HEK293 (cell line): ENCODE measurements around the gene PRMT2.

Experiments used
- CTCF ChIA-PET: fragments of 350-600 bp; formaldehyde crosslinking; extraction: SDS; loops from one replicate; lab custom pipeline; 2021; ENCODE audit warnings: antibody characterized with exemption; lab: Yijun Ruan, JAX
- POLR2A ChIA-PET: fragments of 300-600 bp; formaldehyde crosslinking; extraction: SDS; loops from one replicate; lab custom pipeline; 2020; ENCODE audit warnings: antibody characterized with exemption, inconsistent platforms; lab: Yijun Ruan, JAX
- H3K27ac ChIP-seq: fragments of 200-500 bp; sonication (Bioruptor generic); 2 replicates; pipeline ENCODE4 v1.5.1; 2014; ENCODE audit warnings: low read depth, low read length, control low read depth, inconsistent platforms; ENCODE audit errors: extremely low read depth
- H3K36me3 ChIP-seq, 2 experiments: fragments of 200-500 bp in 1 of 2; sonication (Bioruptor generic) in 1 of 2; 1 replicate in 1 of 2; 2 replicates in 1 of 2; pipeline ENCODE4 v1.5.1; 2014 to 2017; ENCODE audit warnings: inconsistent platforms in 2 of 2, low read length in 2 of 2; ENCODE audit not compliant: control insufficient read depth in 2 of 2, insufficient read depth in 1 of 2
- H3K4me1 ChIP-seq: fragments of 200-500 bp; sonication (Bioruptor generic); 2 replicates; pipeline ENCODE4 v1.5.1; 2014; ENCODE audit warnings: mild to moderate bottlenecking, low read length, inconsistent platforms; ENCODE audit not compliant: control insufficient read depth, insufficient read depth
- H3K4me3 ChIP-seq: 2 replicates; pipeline ENCODE4 v1.5.1; 2011; ENCODE audit warnings: low read depth, mild to moderate bottlenecking, control low read depth, low read length, moderate library complexity
- H3K9me3 ChIP-seq: fragments of 200-500 bp; sonication (Bioruptor generic); 2 replicates; pipeline ENCODE4 v1.5.1; 2014; ENCODE audit warnings: low read depth, low read length, inconsistent platforms; ENCODE audit not compliant: control insufficient read depth, insufficient read depth
- FEZF1 ChIP-seq: fragments of 450-650 bp; formaldehyde crosslinking; IDR thresholded peaks from 2 replicates; pipeline ENCODE4 v1.5.1; 2016; ENCODE audit warnings: missing biosample characterization, missing genetic modification characterization
- KLF8 ChIP-seq: fragments of 450-650 bp; formaldehyde crosslinking; IDR thresholded peaks from 2 replicates; pipeline ENCODE4 v1.5.1; 2016; ENCODE audit warnings: missing biosample characterization, missing genetic modification characterization
- KLF9 ChIP-seq: fragments of 450-650 bp; formaldehyde crosslinking; IDR thresholded peaks from 2 replicates; pipeline ENCODE4 v1.5.1; 2016; ENCODE audit warnings: missing biosample characterization, missing genetic modification characterization, low read depth
- PRDM1 ChIP-seq: fragments of 450-650 bp; formaldehyde crosslinking; IDR thresholded peaks from 2 replicates; pipeline ENCODE4; 2016; ENCODE audit warnings: missing biosample characterization, missing genetic modification characterization
- SP3 ChIP-seq: fragments of 450-650 bp; formaldehyde crosslinking; IDR thresholded peaks from 2 replicates; pipeline ENCODE4 v1.5.1; 2016; ENCODE audit warnings: missing biosample characterization, missing genetic modification characterization
- SP7 ChIP-seq: fragments of 450-650 bp; formaldehyde crosslinking; IDR thresholded peaks from 2 replicates; pipeline ENCODE4 v1.5.1; 2016; ENCODE audit warnings: missing biosample characterization, missing genetic modification characterization
- ZBTB1 ChIP-seq: fragments of 450-650 bp; formaldehyde crosslinking; IDR thresholded peaks from 2 replicates; pipeline ENCODE4 v1.5.1; 2016; ENCODE audit warnings: missing biosample characterization, missing genetic modification characterization
- ZBTB48 ChIP-seq: fragments of 450-650 bp; formaldehyde crosslinking; IDR thresholded peaks from 2 replicates; pipeline ENCODE4 v1.5.1; 2016; ENCODE audit warnings: missing biosample characterization, missing genetic modification characterization
- ZNF2 ChIP-seq: fragments of 450-650 bp; formaldehyde crosslinking; IDR thresholded peaks from 2 replicates; pipeline ENCODE4 v1.5.1; 2016; ENCODE audit warnings: missing biosample characterization, missing genetic modification characterization
- ZNF292 ChIP-seq: fragments of 450-650 bp; formaldehyde crosslinking; IDR thresholded peaks from 2 replicates; pipeline ENCODE4 v1.5.1; 2016; ENCODE audit warnings: low read depth, missing biosample characterization, missing genetic modification characterization, borderline replicate concordance
- ZNF324 ChIP-seq: fragments of 450-650 bp; formaldehyde crosslinking; IDR thresholded peaks from 2 replicates; pipeline ENCODE4 v1.5.1; 2016; ENCODE audit warnings: missing biosample characterization, missing genetic modification characterization
- ZNF350 ChIP-seq: fragments of 450-650 bp; formaldehyde crosslinking; IDR thresholded peaks from 2 replicates; pipeline ENCODE4 v1.5.0; 2017; ENCODE audit warnings: missing biosample characterization, mild to moderate bottlenecking, missing genetic modification characterization
- ZNF362 ChIP-seq: fragments of 450-650 bp; formaldehyde crosslinking; IDR thresholded peaks from 2 replicates; pipeline ENCODE4 v1.5.1; 2016; ENCODE audit warnings: missing biosample characterization, missing genetic modification characterization
- ZNF37A ChIP-seq: fragments of 450-650 bp; IDR thresholded peaks from 2 replicates; pipeline ENCODE4 v1.5.1; 2018; ENCODE audit warnings: missing biosample characterization, missing genetic modification characterization
- ZNF510 ChIP-seq: fragments of 450-650 bp; formaldehyde crosslinking; IDR thresholded peaks from 2 replicates; pipeline ENCODE4 v1.5.1; 2018; ENCODE audit warnings: mild to moderate bottlenecking, missing genetic modification characterization, missing biosample characterization; ENCODE audit not compliant: insufficient replicate concordance
- ZNF513 ChIP-seq: fragments of 450-650 bp; IDR thresholded peaks from 2 replicates; pipeline ENCODE4 v1.5.1; 2018; ENCODE audit warnings: missing biosample characterization, missing genetic modification characterization
- ZNF529 ChIP-seq: fragments of 450-650 bp; formaldehyde crosslinking; IDR thresholded peaks from 2 replicates; pipeline ENCODE4 v1.5.1; 2017; ENCODE audit warnings: missing genetic modification characterization, missing biosample characterization; ENCODE audit not compliant: insufficient replicate concordance
- ZNF530 ChIP-seq: fragments of 450-650 bp; formaldehyde crosslinking; IDR thresholded peaks from 2 replicates; pipeline ENCODE4 v1.5.1; 2016; ENCODE audit warnings: low read depth, missing biosample characterization, missing genetic modification characterization
- ZNF658 ChIP-seq: fragments of 450-650 bp; formaldehyde crosslinking; IDR thresholded peaks from 2 replicates; pipeline ENCODE4; 2016; ENCODE audit warnings: missing biosample characterization, missing genetic modification characterization
- ZNF664 ChIP-seq: fragments of 450-650 bp; formaldehyde crosslinking; IDR thresholded peaks from 2 replicates; pipeline ENCODE4 v1.5.1; 2016; ENCODE audit warnings: missing biosample characterization, missing genetic modification characterization
- ZNF701 ChIP-seq: fragments of 450-650 bp; formaldehyde crosslinking; IDR thresholded peaks from 2 replicates; pipeline ENCODE4 v1.5.1; 2016; ENCODE audit warnings: missing biosample characterization, missing genetic modification characterization
- ZNF777 ChIP-seq: fragments of 450-650 bp; formaldehyde crosslinking; IDR thresholded peaks from 2 replicates; pipeline ENCODE4 v1.5.1; 2017; ENCODE audit warnings: missing biosample characterization, missing genetic modification characterization, borderline replicate concordance
- ZNF837 ChIP-seq: fragments of 450-650 bp; formaldehyde crosslinking; IDR thresholded peaks from 2 replicates; pipeline ENCODE4 v1.5.1; 2016; ENCODE audit warnings: missing biosample characterization, missing genetic modification characterization
- ZSCAN4 ChIP-seq: fragments of 450-650 bp; formaldehyde crosslinking; IDR thresholded peaks from 2 replicates; pipeline ENCODE4 v1.5.1; 2017; ENCODE audit warnings: missing biosample characterization, missing genetic modification characterization

PRMT2 gene

GRCh38 chr21:46619846-46620245, 15.6 kb upstream of the PRMT2 start:
- POLR2A ChIA-PET, result interaction anchor here (1.1 kb wide), 1 partner anchor 16 kb away, joined by 5 read pairs; the partner anchor contains the start of gene PRMT2
- H3K36me3 ChIP-seq, result no peaks in the 10 kb centered on the region
- TF ChIP-seq SP7 (tag by site-specific recombination), result no peak
- no peak for TF ChIP-seq ZNF510 (tag by site-specific recombination)
- no peak for TF ChIP-seq PRDM1 (tag by site-specific recombination)
- no peak for TF ChIP-seq ZNF530 (tag by site-specific recombination)
- no peak for TF ChIP-seq ZNF513
- no peak for TF ChIP-seq ZNF350 (tag by site-specific recombination)
- no peak for TF ChIP-seq ZNF324 (tag by site-specific recombination)
- TF ChIP-seq ZNF701 (tag by site-specific recombination), result no peak
- no peak for TF ChIP-seq SP3
- no peak for TF ChIP-seq ZNF2 (tag by site-specific recombination)
- TF ChIP-seq ZBTB1 (tag by site-specific recombination), result no peak
- no peak for TF ChIP-seq KLF9 (tag by site-specific recombination)
- no peak for TF ChIP-seq ZNF837 (tag by site-specific recombination)
- TF ChIP-seq ZNF292 (tag by site-specific recombination), result no peak
- no peak for TF ChIP-seq ZNF658 (tag by site-specific recombination)
- no peak for TF ChIP-seq ZNF777
- TF ChIP-seq KLF8 (tag by site-specific recombination), result no peak
- TF ChIP-seq, all 188 proteins: peak for 0
- H3K9me3 ChIP-seq, result no peaks in the 10 kb centered on the region
- no peak overlapping the region for H3K27ac ChIP-seq
- no peak overlapping the region for H3K4me3 ChIP-seq
- no peaks in the 10 kb centered on the region for H3K4me1 ChIP-seq
- CTCF ChIA-PET, result no interaction called here

GRCh38 chr21:46620846-46621245, 14.6 kb upstream of the PRMT2 start:
- POLR2A ChIA-PET, result interaction anchor here (2.5 kb wide), 1 partner anchor 15 kb away, joined by 9 read pairs; the partner anchor contains the start of gene PRMT2
- Histone ChIP-seq H3K4me1 (no peaks in the 10 kb centered on the region), H3K27ac (no peak overlapping the region)

More at GRCh38 chr21:46620846-46621245, 14.6 kb upstream of the PRMT2 start:
- no peak for TF ChIP-seq ZNF529 (tag by site-specific recombination)
- no peak for TF ChIP-seq ZNF37A (tag by site-specific recombination)
- no peak for TF ChIP-seq ZNF664
- no peak for TF ChIP-seq ZNF362 (tag by site-specific recombination)
- no peak for TF ChIP-seq ZSCAN4 (tag by site-specific recombination)
- TF ChIP-seq ZNF658 (tag by site-specific recombination), result no peak
- no peak for TF ChIP-seq FEZF1 (tag by site-specific recombination)
- no peak for TF ChIP-seq ZBTB48 (tag by site-specific recombination)
- CTCF ChIA-PET, result no interaction called here
- Histone ChIP-seq H3K9me3 (no peaks in the 10 kb centered on the region), H3K4me3 (no peak overlapping the region), H3K36me3 (no peaks in the 10 kb centered on the region)
